ENCODE results near the gene CDC14A.

GRCh38 chr1:100536031-100536430 is 183.7 kb downstream of the CDC14A start:
- TF ChIP-seq CTCF (IDR thresholded peaks at IDR 0.05; ENCODE audit: low read depth, low read length, poor library complexity, severe bottlenecking) (no peak), EZH2phosphoT487 (IDR thresholded peaks at IDR 0.05; ENCODE audit: borderline replicate concordance, low read length) (no peak)

Measured in DOHH2 (cell line).